Middle frontal gyrus (tissue), 1 donor: Measurements from ENCODE around the gene ATN1.
A peak's percentile ranks its signal among the peaks of the same experiment; 100 is the strongest.
"Not testable (repeated sequence)": the region's sequence is repeated elsewhere in the genome, so short reads cannot be mapped to it uniquely, and the experiment has no call there.

Experiments
- DNase-seq: peaks from one replicate; pipeline ENCODE4 v3.0.0-alpha.2; 2015; ENCODE audit warnings: low spot score; ENCODE audit errors: extremely low spot score

Gene ATN1

DNA sequence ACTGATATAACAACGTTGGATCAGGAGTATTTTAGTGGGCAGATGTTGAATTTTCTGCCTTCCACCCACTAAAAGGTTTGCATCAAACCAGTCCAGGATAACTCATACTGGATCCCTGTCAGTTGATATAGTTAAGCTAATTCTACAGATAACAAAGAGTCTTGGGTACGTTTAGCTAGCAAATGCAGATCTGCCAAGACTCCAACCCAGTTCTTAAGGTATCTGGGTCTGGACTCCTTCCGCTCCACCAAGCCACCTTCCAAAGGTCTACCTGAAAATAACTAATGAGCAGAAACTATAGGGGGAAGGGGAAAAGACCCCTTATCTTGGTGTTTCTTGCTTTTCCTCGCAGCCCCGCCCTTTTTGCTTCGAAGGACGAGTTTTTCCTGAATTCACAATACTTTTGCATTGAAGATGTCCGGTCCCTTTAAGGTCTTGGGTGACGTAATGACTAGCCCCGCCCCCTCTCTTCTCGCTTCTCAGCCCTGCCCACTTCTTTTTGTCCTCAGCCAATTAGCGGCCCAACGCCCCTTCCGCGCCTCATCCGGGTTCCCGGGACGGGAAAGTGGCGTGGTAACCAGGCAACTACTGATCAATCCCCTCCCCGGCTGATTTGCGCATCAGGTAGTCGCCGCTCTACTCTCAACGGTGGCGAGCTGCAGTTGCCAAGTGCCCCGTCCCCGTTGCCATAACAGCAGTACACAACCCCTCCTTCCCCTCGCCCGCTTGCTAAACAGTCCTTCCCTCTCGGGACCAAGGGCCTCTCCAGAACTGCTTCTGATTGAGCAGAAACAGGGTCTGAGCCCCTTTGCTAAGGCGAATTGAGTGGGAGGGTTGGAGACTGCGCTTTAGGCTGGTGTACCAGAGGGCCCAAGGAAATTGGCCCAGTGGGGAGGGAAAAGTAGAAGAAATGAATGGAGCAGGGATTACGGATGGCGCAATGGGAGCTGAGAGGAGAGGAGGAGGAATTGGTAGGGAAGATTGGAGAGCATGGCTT lies 23.2 kb upstream of the ATN1 start, which contains the start of gene LRRC23:
TSS of gene LRRC23 (plus strand) at position 543 of the 997 bp plus-strand sequence. CDS start 812 bp downstream, outside the sequence.
- peak; percentile 91 for DNase-seq

DNA sequence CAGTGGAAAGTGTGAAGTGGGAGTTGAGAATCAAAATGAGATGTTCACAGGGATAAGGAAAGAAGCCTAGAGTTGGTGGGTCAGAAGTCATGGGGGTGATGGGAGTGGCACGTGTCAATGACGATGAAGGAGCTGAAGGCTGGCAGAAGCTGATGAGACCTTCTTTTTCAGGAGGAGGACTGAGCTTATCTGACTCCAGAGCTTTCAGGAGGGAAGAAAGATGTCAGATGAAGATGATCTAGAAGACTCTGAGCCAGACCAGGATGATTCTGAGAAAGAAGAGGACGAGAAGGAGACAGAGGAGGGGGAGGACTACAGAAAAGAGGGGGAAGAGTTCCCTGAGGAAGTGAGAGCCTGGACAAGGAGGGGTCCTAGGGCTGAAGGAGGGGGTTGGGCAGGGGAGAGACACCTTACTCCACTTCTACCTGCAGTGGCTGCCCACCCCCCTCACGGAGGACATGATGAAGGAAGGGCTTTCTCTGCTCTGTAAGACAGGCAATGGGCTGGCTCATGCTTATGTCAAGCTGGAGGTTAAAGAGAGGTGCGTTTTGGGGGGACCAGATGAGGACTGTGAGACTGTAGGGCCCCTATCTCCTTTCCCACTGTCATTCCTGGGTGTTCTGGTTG lies 22.2 kb upstream of the ATN1 start:
- no peak for DNase-seq

DNA sequence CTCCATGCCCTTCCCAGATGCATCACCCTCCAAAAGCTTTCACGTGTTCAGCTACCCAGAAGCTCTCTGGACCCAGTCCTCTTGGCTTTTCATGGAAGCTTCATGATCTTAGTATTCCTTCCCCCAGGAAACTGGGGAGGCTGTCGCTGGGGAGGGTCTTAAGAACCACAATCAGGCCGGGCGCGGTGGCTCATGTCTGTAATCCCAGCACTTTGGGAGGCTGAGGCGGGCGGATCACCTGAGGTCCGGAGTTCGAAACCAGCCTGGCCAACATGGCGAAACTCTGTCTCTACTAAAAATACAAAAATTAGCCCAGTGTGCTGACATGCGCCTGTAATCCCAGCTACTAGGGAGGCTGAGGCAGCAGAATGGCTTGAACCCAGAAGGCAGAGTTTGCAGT lies 19.6 kb upstream of the ATN1 start:
- DNase-seq, result not testable (repeated sequence)

DNA sequence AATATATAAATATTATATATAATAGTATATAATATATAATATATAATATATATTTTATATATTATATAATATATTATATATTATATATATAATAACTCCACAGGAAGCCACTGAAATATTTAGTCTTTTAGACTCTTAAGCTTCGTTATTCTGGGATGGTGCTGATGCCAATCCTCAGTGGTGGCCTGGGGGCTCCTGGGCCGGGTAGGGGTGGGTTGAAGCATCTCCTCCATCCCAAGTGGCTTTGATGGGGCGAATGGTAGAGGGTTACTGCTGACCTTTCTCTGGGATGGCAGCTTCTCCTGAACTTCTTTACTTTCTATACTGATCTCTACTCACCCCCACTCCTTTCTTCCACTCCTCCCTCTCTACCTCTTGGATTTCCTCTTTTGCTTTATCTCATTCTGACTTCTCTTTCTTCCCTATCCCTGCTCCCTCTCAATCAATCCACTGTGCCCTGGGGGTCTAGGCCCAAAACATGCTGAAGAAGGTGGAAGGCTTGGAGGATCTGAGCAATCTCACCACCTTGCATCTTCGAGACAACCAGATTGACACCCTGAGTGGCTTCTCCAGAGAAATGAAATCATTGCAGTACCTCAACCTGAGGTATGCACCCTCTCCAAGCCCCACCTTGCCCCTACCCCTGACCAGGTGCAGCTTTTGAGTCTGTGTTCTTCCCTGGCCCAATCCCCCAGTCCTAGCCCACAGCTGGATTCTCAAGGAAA lies 18.2 kb upstream of the ATN1 start:
- no peak for DNase-seq

DNA sequence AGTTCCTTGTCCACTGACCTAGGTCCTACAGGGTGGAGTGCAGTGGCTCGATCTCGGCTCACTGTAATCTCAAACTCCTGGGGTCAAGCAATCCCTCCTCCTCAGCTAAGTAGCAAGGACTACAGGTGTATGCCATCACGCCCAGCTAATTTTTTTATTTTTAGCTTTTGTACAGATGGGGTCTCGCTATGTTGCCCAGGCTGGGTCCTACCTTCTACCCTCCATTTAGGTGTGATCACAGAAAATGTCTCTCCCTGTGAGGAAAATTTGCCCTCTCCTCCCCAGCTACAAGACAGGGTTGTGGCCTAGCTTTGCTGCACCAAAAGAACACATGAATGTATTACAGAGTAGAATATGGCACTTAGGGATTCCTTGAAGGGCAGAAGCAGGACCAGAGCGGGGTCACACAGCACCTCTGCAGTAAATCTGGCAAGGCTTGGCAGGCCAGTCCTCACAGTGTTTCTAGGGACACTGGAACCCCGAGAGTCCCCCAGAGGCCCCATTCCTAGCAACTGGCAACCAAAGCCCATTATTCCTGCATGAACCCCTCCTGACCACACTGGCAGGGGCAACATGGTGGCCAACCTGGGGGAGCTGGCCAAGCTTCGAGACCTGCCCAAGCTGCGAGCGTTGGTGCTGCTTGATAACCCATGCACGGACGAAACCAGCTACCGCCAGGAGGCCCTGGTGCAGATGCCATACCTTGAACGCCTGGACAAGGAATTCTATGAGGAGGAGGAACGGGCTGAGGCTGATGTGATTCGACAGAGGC lies 15.4 kb upstream of the ATN1 start:
- DNase-seq, result no peak

DNA sequence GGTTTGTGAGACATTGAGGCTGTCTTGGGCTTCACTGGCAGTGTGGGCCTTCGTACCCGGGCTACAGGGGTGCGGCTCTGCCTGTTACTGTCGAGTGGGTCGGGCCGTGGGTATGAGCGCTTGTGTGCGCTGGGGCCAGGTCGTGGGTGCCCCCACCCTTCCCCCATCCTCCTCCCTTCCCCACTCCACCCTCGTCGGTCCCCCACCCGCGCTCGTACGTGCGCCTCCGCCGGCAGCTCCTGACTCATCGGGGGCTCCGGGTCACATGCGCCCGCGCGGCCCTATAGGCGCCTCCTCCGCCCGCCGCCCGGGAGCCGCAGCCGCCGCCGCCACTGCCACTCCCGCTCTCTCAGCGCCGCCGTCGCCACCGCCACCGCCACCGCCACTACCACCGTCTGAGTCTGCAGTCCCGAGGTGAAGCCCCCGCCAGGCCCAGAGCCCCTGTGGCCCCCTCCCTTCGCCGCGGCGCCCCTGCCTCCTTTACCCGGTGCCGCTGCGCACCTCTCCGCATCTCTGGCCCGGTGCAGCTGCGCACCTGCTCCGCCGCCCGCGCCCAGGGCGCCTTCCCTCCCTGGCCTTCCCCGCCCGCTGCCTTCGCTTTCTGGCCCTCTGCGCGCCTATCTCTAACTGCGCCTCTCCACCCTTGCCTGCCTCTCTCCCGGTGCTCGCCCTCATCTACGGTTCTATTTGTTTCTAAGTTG lies 13.4 kb upstream of the ATN1 start, which contains the start of gene ENO2:
TSS of gene ENO2 (plus strand) at position 335 of the 701 bp plus-strand sequence. CDS start 1,253 bp downstream, outside the sequence.
- DNase-seq, result no peak

DNA sequence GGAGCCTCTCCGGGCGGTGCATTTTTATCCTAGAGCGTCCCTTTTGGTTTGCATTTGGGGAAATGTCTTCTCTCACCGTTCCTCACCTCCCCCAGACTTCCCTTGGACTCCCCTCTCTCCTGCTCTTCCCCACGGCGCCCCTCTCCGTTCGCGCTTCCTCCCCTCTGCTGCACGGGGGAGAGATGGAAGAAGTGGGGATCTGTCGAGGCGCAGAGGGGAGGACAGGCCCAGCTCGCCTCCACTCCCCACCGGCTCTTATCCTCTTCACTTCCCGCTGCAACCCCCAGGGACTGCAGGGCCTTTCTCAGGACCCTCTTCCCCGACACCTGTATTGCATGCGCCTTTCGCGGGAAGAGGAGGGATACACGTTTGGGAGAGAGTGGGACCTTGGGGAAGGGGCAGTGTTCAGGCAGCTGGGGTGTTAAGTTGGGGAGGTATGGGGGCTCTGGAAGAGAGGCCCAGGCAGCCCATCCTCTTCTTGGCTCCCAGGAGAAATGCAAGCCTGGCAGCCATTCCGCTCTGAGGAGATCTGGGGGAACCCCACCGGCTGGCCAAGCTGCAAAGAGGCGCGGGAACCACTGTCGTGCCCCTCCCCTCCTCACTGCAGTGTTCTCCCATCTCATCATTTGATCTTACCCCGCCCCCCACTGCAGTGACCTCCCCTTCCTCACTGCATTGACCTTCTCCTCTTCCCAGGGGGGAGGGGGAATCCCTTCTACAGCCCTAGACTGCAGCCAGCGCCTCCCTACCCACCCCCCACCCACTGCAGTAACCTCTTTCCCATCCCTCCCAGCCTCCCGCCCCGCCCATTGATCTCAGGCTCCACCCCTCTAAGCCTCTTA lies 12.6 kb upstream of the ATN1 start:
- DNase-seq, result no peak

DNA sequence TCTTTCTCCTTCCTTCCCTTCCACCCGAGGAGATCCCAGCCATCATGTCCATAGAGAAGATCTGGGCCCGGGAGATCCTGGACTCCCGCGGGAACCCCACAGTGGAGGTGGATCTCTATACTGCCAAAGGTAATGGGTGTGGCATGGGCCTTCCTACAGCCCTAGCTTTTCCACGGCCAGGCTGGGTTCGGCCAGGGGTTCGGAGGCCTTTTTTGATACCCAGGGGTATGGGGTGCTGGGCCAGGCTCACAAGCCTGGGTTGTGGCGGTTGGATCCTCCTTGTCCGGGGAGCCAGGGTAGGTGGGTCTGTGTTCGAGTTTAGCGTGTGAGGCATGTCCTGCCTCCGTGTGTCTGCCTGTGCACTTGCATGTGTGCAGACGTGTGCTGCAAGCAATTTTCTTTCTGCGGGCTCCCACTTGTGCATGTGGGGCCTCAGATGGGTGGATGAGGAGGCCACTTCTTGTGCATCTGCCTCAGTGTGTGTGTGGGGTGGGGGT lies 11.9 kb upstream of the ATN1 start:
- DNase-seq, result no peak

DNA sequence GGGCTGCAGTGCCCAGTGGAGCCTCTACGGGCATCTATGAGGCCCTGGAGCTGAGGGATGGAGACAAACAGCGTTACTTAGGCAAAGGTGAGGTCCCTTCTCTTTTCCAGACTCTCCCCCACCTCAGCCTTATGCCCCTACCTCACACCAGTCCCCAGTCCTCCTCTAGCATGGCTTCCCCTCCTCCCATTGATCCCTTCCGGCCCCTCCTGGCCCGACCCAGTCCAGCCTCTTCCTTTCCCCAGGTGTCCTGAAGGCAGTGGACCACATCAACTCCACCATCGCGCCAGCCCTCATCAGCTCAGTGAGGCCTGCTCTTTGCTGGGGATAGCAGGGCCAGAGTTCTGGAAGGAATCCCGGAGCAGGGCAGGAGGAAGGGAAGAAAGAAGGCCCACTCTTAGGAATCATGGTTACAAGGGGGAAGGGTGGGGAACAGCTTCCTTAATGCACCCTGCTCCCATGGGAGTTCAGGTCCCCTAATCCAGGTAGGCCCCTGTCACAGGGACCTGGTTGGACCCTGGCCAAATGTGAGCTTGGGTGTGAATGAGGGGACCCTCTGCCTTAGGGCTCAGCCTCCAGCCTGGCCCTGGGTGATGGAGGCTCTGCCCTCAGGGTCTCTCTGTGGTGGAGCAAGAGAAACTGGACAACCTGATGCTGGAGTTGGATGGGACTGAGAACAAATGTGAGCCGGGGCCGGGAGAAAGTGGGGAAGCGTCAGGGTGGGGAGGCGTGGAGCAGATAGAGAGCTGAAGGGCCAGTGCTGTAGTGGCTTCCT lies 11.1 kb upstream of the ATN1 start:
- no peak for DNase-seq

DNA sequence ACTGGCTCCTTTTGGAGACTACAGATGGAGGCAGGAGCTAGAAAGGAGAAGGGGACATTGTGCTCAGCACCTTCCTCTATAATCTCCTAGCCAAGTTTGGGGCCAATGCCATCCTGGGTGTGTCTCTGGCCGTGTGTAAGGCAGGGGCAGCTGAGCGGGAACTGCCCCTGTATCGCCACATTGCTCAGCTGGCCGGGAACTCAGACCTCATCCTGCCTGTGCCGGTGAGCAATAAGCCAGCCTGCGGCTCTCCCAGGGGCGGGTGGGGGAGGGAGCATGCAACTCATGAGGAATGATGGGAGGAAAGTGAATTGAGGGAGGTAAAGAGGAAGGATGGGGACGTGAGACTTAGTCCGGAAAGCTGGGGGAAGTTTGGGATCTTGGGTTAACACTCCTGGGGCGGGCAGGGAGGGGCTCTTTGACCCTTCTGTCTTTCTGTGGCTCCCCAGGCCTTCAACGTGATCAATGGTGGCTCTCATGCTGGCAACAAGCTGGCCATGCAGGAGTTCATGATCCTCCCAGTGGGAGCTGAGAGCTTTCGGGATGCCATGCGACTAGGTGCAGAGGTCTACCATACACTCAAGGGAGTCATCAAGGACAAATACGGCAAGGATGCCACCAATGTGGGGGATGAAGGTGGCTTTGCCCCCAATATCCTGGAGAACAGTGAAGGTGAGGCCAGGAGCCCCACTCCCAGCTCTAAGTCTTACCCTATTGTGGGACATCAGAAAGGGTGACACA lies 10.1 kb upstream of the ATN1 start:
- DNase-seq, result no peak

DNA sequence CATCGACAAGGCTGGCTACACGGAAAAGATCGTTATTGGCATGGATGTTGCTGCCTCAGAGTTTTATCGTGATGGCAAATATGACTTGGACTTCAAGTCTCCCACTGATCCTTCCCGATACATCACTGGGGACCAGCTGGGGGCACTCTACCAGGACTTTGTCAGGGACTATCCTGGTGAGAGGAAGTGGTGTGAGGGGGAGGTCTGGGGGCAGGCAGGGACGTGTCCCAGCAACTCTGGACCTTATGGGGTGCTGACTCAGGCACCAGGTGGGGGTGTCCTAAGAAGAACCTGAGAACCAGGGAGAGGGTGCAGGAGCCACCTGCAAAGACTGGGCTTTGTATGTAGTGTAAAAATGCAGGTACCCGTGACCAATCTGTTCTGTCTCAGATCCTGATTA lies 8.2 kb upstream of the ATN1 start:
- DNase-seq, result no peak

DNA sequence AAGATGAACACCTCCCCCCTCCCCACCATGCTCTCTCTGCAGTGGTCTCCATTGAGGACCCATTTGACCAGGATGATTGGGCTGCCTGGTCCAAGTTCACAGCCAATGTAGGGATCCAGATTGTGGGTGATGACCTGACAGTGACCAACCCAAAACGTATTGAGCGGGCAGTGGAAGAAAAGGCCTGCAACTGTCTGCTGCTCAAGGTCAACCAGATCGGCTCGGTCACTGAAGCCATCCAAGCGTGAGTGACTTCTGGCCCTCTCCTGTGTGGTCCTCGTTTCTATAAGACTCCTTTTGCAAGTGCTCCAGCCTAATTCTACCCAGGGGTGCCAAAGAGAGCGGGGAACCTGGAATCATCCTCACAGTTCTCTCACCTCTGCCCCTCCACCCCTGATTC lies 6.2 kb upstream of the ATN1 start:
- DNase-seq, result no peak

DNA sequence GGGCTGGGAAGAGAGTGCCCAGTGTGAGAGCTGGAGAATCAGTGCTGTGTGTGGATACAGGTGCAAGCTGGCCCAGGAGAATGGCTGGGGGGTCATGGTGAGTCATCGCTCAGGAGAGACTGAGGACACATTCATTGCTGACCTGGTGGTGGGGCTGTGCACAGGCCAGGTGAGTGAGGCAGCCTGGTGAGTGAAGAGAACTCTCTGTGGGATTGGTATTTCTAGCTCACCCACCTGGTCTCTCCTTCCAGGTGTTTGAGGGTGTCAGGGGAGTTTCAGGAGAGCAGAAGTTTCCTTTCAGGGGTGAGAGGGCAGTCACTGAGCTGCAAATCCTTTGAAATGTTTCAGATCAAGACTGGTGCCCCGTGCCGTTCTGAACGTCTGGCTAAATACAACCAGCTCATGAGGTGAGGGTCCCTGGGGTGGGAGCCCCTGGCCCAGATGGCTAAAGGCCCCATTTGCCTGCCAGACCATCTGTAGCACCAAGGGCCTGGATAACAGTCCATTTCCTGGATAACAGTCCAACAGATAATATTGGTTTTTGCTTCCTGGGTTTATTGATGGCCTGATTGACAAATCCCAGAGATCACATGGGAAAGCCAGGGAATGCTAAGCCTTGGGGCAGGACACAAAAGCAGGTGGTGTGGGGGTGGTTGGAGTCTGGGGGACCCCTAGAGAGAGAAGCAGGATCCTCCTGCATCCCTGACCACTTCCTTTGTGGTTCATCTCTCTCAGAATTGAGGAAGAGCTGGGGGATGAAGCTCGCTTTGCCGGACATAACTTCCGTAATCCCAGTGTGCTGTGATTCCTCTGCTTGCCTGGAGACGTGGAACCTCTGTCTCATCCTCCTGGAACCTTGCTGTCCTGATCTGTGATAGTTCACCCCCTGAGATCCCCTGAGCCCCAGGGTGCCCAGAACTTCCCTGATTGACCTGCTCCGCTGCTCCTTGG lies 5.5 kb upstream of the ATN1 start:
- no peak for DNase-seq

DNA sequence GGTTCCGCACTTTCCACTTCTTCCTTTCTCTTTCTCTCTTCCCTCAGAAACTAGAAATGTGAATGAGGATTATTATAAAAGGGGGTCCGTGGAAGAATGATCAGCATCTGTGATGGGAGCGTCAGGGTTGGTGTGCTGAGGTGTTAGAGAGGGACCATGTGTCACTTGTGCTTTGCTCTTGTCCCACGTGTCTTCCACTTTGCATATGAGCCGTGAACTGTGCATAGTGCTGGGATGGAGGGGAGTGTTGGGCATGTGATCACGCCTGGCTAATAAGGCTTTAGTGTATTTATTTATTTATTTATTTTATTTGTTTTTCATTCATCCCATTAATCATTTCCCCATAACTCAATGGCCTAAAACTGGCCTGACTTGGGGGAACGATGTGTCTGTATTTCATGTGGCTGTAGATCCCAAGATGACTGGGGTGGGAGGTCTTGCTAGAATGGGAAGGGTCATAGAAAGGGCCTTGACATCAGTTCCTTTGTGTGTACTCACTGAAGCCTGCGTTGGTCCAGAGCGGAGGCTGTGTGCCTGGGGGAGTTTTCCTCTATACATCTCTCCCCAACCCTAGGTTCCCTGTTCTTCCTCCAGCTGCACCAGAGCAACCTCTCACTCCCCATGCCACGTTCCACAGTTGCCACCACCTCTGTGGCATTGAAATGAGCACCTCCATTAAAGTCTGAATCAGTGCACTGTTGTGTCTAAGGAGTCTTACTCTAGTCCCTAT lies 4.6 kb upstream of the ATN1 start:
- DNase-seq, result no peak

DNA sequence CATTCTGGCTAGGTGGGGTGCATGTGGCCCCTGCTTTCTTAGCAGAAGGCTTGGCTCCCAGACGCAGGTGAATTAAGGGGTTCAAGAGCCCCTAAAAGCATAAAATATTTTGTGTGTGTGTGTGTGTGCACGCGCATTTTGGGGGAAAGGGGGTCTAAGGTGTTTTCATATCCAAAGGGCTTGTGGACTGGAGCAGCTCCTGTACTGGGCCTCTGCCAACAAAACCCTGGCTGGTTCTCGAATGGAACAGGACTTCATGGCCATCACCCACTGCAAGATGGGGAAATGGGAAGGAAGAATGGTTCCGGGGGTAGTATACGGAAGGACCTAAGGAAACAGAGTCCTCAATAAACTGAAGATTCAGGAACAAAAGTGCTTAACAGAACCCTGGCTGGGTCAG lies 3.9 kb upstream of the ATN1 start:
- no peak for DNase-seq

DNA sequence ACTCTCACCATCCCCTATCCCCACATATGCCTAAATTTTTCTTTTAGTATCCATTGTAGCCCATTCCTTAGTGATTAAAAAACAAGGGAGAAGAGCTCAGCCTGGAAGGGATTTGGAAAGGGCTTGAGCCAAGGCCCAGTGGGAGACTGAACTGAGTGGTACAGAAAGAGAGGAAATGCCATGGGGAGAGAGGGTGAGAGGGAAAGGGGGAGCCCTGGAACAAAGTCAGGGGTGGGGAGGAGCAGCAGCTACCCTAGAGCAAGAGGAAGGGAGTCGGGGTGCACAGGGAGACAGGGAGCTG lies 2.6 kb upstream of the ATN1 start:
- no peak for DNase-seq
